ENCODE measurements around the gene CNTN6.

GRCh38 chr3:1092771-1093170 lies at the start of gene CNTN6:
- no peak for TF ChIP-seq CTCF (IDR thresholded peaks at IDR 0.05)
- peak in 1 of 2 donors; percentile 12 for TF ChIP-seq POLR2A (IDR thresholded peaks at IDR 0.05)
